Ishikawa (cell line): Measurements from ENCODE around the gene FGGY.

Experiments
- CEBPB ChIP-seq: IDR thresholded peaks from 2 replicates; pipeline ENCODE4 v1.6.1; 2012
- CREB1 ChIP-seq: IDR thresholded peaks from 2 replicates; pipeline ENCODE4 v1.6.1; 2012; ENCODE audit warnings: low read depth
- EGR1 ChIP-seq: IDR thresholded peaks from 2 replicates; pipeline ENCODE4 v1.6.1; 2012
- EP300 ChIP-seq: IDR thresholded peaks from 2 replicates; pipeline ENCODE4 v1.6.1; 2012; ENCODE audit warnings: borderline replicate concordance
- FOXM1 ChIP-seq: IDR thresholded peaks from 2 replicates; pipeline ENCODE4 v1.6.1; 2012; ENCODE audit warnings: low read depth, borderline replicate concordance
- NFIC ChIP-seq: IDR thresholded peaks from 2 replicates; pipeline ENCODE4 v1.6.1; 2012
- RAD21 ChIP-seq: IDR thresholded peaks from 2 replicates; pipeline ENCODE4 v1.6.1; 2012; ENCODE audit warnings: low read depth
- TAF1 ChIP-seq: IDR thresholded peaks from 2 replicates; pipeline ENCODE4 v1.6.1; 2012; ENCODE audit warnings: low read depth, mild to moderate bottlenecking
- TCF12 ChIP-seq: IDR thresholded peaks from 2 replicates; pipeline ENCODE4 v1.6.1; 2012; ENCODE audit warnings: low read depth
- TEAD4 ChIP-seq: IDR thresholded peaks from 2 replicates; pipeline ENCODE4 v1.6.1; 2012
- YY1 ChIP-seq: IDR thresholded peaks from 2 replicates; pipeline ENCODE4 v1.6.1; 2012; ENCODE audit warnings: low read depth
- ZBTB7A ChIP-seq: IDR thresholded peaks from 2 replicates; pipeline ENCODE4 v1.6.1; 2012; ENCODE audit warnings: low read depth
- TF ChIP-seq, protein P1 (sequence below): IDR thresholded peaks from 2 replicates; pipeline ENCODE4 v1.6.1; 2012
- TF ChIP-seq, protein P2 (sequence below): IDR thresholded peaks from 2 replicates; pipeline ENCODE4 v1.6.1; 2012
- TF ChIP-seq, protein P3 (sequence below): IDR thresholded peaks from 2 replicates; pipeline ENCODE4 v1.6.1; 2012; ENCODE audit warnings: low read depth, mild to moderate bottlenecking

Gene FGGY

DNA sequence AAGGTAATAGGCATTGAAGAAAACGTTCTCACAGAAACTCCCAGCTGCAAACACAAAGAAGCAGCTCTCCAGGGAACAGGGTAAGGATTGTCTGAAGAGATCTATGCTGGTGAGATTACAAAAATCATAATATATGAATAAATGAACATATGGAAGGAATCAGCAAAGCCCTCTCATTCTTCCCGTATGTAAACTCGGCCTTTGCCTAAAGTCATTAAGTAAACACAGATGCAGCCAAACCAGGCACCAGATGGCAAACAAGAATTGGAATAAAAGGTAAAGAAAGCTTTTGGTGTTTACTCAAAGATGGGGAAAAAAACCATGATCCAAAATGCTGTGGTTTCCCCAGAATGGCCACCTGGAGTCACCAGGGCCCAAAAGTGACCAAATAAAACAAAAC is 441.3 kb downstream of the FGGY start:
- TF ChIP-seq, protein P1, sequence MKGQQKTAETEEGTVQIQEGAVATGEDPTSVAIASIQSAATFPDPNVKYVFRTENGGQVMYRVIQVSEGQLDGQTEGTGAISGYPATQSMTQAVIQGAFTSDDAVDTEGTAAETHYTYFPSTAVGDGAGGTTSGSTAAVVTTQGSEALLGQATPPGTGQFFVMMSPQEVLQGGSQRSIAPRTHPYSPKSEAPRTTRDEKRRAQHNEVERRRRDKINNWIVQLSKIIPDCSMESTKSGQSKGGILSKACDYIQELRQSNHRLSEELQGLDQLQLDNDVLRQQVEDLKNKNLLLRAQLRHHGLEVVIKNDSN, result no peak
- no peak for TF ChIP-seq TEAD4
- TF ChIP-seq EP300, result no peak
- TF ChIP-seq, protein P2, sequence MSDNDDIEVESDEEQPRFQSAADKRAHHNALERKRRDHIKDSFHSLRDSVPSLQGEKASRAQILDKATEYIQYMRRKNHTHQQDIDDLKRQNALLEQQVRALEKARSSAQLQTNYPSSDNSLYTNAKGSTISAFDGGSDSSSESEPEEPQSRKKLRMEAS, result no peak
- TF ChIP-seq YY1, result no peak
- no peak for TF ChIP-seq CEBPB
- no peak for TF ChIP-seq EGR1
- no peak for TF ChIP-seq TCF12
- no peak for TF ChIP-seq ZBTB7A
- TF ChIP-seq NFIC, result no peak
- TF ChIP-seq, protein P3, sequence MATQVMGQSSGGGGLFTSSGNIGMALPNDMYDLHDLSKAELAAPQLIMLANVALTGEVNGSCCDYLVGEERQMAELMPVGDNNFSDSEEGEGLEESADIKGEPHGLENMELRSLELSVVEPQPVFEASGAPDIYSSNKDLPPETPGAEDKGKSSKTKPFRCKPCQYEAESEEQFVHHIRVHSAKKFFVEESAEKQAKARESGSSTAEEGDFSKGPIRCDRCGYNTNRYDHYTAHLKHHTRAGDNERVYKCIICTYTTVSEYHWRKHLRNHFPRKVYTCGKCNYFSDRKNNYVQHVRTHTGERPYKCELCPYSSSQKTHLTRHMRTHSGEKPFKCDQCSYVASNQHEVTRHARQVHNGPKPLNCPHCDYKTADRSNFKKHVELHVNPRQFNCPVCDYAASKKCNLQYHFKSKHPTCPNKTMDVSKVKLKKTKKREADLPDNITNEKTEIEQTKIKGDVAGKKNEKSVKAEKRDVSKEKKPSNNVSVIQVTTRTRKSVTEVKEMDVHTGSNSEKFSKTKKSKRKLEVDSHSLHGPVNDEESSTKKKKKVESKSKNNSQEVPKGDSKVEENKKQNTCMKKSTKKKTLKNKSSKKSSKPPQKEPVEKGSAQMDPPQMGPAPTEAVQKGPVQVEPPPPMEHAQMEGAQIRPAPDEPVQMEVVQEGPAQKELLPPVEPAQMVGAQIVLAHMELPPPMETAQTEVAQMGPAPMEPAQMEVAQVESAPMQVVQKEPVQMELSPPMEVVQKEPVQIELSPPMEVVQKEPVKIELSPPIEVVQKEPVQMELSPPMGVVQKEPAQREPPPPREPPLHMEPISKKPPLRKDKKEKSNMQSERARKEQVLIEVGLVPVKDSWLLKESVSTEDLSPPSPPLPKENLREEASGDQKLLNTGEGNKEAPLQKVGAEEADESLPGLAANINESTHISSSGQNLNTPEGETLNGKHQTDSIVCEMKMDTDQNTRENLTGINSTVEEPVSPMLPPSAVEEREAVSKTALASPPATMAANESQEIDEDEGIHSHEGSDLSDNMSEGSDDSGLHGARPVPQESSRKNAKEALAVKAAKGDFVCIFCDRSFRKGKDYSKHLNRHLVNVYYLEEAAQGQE, result no peak
- TF ChIP-seq FOXM1, result no peak
- TF ChIP-seq RAD21, result no peak
- TF ChIP-seq TAF1, result no peak
- no peak for TF ChIP-seq CREB1

DNA sequence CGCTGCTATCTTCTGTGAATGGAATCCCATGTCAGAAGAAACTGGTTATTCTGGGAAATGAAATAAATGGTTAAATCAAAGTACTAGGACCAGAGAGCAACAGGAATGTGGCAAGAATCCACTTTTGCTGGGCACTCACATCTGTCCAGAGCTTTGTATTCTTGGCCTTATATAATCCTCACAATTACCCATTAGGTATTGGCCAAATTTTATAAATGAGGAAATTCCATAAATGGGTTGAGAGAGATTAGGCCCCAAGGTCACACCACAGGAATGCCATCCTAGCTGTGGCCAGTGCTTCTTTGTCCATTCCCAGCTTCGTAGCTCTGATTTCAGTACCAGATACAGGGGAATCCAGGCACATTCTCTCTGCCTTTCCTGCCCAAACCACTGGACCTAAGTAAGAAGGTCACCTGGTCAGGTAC is 441.7 kb downstream of the FGGY start:
- TF ChIP-seq TEAD4, result no peak
- no peak for TF ChIP-seq EGR1
- TF ChIP-seq YY1, result no peak
- TF ChIP-seq CEBPB, result no peak
- no peak for TF ChIP-seq FOXM1
- TF ChIP-seq TCF12, result no peak
- no peak for TF ChIP-seq NFIC
- TF ChIP-seq, protein P1, result no peak
- TF ChIP-seq, protein P2, result no peak
- TF ChIP-seq RAD21, result no peak
- TF ChIP-seq ZBTB7A, result no peak
- TF ChIP-seq CREB1, result no peak
- no peak for TF ChIP-seq TAF1
- TF ChIP-seq, protein P3, result no peak
- TF ChIP-seq EP300, result no peak

DNA sequence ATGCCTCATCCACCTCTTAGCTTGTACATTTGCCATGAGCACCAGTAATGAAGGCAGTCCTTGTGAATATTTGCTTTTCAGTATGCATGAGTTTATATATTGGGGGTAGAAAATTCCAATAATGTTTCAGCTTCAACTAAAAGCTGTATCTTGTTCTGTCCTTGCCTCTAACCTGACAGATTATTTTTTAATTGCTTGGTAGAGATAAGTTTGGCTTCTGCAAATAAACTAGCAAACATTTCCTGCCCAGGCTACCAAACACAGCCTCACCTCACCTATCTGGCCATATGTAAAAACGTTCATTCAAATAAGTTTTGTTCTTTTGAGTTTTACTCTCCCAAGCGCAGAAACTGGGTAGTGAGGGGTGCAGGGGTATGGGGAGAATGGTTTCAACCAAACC is 442.2 kb downstream of the FGGY start:
- no peak for TF ChIP-seq CEBPB
- TF ChIP-seq, protein P2, result no peak
- no peak for TF ChIP-seq RAD21
- no peak for TF ChIP-seq EP300
- no peak for TF ChIP-seq TAF1

DNA sequence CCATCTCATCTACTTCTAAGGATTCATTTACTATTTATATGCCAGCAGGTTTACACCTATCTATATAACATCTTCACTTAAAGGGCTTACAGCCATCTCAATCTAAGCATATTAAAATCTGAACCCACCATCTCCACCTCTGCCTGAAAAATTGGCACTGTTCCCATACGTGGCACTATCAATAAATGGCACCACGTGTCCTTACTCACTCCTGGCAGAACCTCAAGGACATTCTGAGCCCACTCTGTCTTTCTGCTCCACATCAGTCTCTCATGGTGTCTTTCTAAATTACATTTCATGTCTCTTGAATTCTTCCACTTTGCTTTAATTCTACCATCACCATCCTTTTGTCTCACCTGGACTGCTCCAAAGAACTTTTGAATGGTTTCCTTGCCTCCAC is 445.6 kb downstream of the FGGY start:
- TF ChIP-seq EP300 (no peak), FOXM1 (no peak), RAD21 (no peak), TAF1 (no peak), ZBTB7A (no peak), YY1 (no peak), TCF12 (no peak), CEBPB (no peak), NFIC (no peak), EGR1 (no peak), CREB1 (no peak), TEAD4 (no peak)
- TF ChIP-seq, protein P3, result no peak
- TF ChIP-seq, protein P1, result no peak
- TF ChIP-seq, protein P2, result no peak
